ENCODE measurements around the gene SNX13.
A peak's percentile ranks its signal among the peaks of the same experiment; 100 is the strongest.

SNX13 gene, protein sequence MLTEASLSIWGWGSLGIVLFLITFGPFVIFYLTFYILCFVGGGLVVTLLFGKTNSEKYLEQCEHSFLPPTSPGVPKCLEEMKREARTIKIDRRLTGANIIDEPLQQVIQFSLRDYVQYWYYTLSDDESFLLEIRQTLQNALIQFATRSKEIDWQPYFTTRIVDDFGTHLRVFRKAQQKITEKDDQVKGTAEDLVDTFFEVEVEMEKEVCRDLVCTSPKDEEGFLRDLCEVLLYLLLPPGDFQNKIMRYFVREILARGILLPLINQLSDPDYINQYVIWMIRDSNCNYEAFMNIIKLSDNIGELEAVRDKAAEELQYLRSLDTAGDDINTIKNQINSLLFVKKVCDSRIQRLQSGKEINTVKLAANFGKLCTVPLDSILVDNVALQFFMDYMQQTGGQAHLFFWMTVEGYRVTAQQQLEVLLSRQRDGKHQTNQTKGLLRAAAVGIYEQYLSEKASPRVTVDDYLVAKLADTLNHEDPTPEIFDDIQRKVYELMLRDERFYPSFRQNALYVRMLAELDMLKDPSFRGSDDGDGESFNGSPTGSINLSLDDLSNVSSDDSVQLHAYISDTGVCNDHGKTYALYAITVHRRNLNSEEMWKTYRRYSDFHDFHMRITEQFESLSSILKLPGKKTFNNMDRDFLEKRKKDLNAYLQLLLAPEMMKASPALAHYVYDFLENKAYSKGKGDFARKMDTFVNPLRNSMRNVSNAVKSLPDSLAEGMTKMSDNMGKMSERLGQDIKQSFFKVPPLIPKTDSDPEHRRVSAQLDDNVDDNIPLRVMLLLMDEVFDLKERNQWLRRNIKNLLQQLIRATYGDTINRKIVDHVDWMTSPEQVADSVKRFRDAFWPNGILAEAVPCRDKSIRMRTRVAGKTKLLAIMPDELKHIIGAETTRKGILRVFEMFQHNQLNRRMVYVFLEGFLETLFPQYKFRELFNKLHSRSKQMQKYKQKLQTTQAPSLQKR

DNA sequence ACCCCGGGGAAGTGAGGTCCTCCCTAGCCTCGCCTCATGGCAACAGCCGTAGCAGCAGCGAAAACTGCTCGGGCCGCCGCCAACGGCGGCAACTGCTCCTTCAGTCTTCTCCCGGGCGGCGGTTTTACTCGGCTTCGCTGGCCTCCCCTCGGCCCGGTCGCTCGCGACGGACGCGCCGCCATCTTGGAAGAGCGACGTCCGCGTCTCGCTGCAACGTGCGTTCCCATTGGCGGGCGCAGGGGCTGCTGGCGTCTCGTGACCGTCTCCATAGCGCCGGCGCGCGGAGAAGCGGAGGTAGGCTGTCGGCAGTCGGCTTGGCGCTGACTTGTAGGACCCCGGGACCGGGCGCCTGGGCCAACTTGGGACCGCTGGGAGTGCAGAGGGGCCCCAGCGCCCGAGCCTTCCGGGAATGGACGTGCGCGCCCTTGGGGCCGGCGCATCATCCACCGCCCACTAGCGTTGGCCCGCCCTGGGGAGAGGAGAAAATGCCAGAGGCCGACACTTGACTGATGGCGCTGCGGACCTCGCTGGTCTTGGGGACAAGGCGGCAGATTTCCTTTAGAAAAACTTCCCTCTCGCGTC, at the start of gene SNX13:
Gene SNX13, minus strand, starts transcription at position 193 of the 582 bp plus-strand sequence. CDS start 199 bp downstream, outside the sequence.
- peak; percentile 87 for DNase-seq

DNA sequence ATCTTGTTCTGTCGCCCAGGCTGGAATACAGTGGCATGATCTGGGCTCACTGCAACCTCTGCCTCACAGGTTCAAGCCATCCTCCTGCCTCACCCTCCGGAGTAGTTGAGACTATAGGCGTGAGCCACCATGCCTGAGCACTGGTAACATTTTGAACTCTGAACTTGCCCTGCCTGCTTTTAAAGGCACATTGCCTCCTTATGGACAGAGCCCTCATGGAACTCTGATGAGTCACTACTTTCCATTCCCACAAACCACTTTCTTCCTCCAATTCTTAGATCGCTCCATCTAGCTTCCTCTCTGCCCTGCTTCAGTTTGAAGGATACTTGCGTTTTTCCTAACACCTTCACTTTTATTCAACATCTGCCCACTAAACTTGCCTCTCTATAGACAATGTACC, 49.3 kb upstream of the SNX13 start:
- no peak for DNase-seq

DNA sequence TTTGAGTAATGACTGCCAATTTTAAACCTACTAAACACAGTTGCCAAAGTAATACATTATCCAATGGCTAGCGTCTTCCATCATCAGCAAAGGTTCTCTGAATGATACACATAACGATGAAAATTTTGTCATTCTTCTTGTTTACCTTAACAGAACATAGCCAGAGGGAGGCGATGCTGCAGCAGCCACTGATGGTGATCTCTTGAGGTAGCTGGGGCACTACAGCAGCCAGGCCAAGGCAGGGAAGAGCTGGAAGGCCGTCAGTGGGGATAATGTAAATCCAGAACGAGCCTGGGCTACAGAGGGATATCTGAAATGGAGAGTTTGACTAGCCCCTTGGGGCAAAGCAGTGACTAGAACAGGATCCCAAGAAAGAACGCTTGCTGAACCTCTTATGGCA, 48.6 kb upstream of the SNX13 start:
- DNase-seq, result no peak

DNA sequence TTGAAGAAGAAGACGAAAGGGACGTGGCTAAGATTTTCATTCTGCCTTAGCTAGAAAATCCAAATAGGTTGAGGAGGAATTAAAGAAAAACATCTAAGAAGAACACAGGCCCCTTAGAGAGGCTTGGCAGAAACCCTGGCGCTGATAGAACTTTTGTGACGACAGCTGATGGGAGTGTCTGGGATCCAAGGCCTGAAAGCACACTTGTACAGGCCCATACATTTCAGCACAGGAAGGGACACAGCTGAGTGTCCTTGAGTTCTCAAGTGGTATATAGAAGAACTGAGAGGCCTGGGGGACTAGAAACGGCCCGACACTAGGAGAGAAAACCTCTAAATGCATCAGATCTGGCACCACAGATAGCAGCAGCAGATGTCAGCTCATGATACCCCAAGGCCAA, 47.8 kb upstream of the SNX13 start:
- no peak for DNase-seq

DNA sequence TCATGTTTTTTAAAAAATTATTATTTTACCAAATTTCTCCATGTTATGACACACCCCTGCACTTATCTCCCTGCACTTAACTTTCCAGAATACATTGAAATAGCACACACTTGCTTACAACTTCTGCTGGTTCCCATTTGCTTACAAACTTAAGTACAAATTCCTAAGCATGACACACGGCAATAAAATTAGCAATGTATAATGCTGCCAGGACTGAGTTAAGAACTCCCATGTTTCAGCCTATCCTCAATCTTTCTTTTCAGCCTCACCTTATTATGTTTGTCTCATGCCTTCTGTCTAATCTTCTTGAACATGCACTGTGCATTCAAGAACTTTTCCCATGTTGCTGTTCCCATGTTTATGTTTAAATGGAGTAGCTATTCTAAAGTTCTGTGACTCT, 46.6 kb upstream of the SNX13 start:
- no peak for DNase-seq

DNA sequence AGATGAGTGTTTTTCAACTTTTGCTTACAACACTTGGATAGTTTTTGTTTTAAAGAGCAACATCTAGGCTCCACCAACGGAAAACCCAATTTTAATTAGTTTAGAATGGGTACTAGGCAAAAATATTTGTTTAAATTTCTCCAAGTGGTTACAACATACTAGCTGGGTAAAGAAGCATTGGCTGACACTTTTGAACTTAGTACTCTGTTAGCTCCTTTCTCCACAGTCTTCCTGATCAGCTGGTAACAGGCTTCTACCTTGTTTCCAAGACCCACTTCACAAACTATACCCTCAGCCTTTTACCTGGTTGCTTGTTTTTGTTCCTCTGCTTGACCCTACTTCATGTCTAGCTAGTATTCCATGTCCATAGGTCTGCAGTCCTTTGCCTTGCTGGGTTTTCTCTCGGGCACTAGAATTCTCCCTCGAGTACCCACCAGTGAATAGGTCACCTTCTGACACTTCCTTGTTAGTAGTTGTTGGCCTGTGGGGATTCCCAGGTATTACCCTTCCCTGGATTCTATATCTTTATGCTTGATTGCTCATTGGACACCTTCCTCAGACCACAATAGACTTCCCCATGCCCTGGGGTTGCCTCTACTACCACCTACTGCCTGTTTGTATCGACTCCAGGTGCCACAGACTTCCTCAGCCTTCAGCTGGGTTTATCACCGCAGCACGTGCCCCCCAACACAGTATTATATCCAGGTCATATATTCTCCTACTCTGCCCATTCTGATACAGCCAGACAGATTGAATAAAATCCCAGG, 45.4 kb upstream of the SNX13 start:
- no peak for DNase-seq

DNA sequence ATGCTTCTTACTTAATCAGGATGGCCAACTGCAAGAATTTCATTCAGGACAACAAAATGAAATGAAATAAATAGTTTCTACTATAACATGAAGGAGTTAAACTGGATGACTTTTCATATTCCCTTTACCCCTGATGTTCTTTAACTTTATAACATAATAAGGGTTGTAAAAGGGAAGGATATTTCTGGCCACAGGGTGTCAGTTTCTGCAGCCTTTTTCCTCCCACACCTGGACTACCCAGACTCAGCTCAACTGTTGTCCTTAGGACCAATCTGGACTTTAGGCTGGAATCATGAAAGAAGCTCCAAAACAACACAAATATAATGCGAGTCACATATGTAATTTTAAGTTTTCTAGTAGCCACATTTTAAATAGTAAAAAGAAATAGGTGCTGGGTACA, 44.0 kb upstream of the SNX13 start:
- no peak for DNase-seq

DNA sequence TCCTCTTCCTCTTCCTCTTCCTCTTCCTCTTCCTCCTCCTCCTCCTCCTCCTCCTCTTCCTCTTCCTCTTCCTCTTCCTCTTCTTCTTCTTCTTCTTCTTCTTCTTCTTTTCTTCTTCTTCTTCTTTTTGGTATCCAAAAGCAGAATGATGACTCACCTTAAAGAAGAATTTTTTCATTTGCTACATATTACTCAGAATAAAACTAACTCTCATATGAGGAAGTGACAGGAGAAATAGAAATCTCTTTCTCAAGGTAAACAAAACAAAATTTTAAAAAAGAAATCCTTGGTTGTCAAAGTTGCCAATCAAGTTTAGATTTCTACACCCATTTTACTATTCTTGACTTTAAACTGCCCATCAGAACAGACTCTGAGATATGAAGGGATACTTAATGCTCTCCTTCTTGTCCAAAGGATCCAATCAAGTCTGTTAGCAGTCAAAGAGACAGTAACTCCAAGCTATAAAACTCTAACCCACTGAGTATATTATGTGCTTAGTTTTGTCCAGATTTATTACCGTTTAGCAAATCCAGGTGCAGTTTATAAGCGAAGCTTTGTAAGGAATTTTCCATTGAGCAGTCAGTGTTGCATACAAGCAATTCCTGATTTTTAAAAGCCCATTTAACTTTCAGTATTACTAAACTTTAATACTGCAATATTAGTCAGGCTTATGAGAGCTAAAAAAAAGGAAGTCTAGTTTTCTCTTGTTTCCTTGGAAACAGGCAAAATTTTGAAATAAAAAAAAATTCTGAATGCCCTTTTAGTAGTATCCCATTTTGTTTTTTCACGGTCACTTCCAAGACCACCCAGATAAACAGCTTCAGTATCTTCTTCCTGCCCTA, 43.1 kb upstream of the SNX13 start:
- DNase-seq, result no peak

DNA sequence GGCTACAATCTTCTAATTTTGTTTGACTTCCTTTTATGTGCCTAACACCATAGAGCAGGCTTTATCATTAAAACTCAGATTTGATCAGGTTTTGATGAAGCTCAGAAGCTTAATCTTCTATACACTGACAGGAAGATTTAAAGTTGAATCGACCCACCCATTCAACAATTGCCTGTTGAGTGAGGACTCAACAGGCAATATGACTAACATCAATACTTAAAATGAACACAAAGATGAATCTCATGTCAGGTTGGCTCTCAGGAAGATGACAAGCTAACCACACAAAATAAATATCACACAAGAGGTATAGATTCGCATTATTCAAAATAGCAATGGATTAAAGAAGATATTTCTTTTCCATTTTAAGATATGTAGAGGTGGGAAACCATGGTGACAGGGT, 36.7 kb upstream of the SNX13 start:
- DNase-seq, result no peak

DNA sequence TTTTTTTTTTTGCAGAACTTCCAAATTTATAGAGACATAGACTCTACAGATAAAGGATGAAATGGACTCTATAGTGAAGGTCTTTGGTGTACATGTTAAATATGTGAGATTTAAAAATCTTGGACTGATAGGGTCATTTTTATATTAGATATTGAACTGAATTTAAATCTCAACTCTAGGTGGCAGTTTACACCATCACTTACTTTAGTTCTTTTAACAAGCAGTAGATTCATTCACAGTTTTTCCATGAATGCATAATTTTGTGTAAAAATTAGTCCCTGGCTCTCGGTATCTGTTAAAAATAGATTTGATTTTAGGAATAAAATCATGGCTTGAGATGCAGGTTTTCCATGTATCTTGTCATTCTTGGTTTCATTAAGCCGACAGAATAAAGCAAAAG, 31.1 kb upstream of the SNX13 start:
- no peak for DNase-seq

DNA sequence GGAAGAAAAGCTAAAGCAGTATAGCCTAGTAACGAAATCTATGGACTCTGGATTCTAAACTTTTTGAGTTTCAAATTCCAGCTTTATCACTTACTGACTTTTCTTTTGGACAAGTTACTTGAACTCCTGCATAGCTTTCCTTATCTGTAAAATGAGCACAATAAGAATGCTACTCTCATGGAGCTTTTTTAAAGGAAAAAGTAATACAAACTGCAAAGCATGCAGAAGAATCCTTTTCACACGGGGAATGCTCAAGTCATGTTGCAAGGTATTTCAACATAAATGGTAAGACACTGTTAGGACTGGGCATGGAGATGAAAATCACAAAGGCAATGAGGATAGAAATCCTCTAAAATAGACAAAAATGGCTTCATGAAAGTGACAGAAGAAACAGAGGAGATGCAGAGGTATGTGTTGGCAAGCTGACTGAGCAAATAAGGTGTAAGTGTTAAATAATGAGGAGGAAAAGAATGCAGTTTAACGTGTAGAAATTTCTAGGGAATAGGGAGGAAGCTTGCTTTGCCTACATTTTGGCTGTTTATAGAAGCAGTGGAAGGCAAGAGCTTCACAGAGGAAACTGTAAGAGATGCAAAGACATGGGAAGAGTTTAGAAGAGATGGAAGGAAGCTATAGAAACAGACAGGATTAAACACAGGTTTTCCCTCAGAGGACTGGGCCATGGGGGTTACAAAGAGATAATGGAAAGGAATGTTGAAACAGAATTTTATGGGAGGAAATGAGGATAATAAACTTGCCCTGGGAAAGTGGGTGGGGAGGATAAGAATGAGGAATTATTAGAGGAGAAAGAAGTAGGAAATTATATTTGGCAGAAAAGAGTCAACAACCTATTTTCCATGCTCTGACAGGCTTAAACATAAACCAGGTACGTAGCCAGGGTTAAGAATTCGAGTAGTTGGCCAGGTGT, 28.8 kb upstream of the SNX13 start:
- DNase-seq, result no peak

DNA sequence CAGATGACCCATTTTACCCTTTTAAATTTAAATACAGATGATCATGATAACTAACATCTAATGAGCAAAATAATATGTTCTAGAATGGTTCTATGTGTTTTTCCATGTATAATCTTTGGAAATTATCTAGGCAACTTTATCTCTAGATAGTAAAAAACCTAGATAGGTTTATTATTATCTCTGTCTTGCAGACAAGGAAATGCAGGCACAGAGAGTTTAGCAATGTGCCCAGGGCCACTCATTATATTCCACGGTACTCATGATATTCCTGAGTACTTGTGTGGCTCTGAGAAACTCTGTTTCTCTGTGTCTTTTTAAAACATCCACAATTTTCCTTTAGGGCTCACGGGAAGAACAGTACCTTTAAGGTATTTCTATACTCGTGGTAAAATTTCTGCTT, 26.4 kb upstream of the SNX13 start:
- no peak for DNase-seq

DNA sequence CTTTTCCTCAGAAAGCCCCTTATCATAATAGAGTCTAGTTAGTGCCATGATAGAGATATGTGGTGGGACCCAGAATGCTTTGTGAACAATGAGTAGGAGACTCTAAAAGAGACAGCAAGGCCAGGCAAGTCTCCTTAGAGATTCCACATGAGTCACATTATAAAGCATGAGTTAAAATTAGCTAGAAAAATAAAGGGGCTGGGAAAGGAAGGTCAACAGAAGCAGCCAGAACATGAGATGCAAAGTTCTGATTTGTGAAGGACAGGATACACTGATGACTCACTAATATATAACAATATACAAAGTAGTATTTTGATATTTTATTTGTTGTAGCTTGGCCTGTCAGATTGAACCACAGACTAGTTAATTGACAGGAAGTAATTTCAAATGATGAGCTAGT, 25.3 kb upstream of the SNX13 start:
- no peak for DNase-seq

DNA sequence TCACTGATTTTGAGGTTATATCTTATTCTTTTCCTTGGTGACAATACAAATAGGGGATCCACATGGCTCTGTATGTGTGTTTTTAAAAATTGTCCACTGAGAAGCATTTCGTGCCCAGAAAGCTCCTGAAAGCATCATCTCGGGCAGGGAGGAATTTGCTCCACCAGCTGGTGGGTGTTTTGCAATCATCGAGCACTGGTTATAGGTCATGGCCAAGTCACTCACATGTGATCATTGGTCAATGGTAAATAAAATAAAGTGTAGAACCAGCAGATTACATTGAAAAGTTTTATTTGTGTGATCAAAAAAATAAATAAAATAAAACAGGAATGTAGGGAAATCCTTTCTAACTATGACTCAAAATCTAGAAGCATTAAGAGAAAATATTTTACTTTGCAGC, 23.0 kb upstream of the SNX13 start:
- no peak for DNase-seq

DNA sequence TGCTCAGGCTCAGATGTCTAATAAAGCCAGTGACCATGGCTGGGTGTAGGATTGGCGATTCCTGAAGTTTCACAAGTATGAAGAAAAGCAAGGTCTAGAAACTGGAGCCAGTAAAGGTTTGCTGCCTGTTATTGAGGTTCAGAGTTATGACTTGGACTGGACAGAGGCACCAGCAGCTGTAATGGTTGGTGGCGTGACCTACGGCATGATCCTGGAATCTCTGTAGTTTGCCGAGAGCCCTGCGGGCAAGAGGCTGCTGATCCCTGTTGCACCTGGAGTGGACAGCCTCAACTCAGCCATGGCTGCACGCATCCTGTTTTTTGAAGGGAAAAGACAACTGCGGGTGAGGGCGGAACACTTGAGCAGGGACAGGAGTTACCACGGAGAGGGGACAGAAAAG, 22.4 kb upstream of the SNX13 start:
- no peak for DNase-seq

DNA sequence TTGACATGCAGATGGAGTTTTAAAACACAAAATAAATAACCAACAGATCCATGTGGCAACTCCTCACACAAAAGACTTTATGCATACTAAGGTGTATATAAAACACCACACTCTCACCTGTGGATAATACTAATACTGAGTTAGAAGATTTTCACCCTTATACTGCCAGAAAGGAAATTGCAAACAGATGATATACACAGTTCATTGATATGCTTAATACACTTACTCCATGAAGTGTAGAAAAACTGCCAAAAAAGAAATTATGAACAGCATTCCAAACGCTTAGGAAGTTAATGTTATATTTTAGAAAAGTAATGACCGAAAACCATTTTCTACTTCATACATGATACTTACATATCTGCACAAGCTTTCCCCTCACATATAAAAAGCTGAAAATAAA, 17.6 kb upstream of the SNX13 start:
- no peak for DNase-seq

DNA sequence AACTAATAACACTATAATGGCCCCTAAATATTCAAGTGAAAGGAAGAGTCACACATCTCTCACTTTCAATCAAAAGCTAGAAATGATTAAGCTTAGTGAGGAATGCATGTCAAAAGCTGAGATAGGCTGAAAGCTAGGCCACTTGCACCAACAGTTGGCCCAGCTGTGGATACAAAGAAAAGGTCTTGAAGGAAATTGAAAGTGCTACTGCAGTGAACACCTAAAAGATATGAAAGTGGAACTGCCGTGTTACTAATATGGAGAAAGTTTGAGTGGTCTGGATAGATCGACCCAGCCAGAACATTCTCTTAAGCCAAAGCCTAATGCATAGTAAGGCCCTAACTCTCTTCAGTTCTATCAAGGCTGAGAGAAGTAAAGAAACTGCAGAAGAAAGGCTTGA, 12.1 kb upstream of the SNX13 start:
- DNase-seq, result no peak

DNA sequence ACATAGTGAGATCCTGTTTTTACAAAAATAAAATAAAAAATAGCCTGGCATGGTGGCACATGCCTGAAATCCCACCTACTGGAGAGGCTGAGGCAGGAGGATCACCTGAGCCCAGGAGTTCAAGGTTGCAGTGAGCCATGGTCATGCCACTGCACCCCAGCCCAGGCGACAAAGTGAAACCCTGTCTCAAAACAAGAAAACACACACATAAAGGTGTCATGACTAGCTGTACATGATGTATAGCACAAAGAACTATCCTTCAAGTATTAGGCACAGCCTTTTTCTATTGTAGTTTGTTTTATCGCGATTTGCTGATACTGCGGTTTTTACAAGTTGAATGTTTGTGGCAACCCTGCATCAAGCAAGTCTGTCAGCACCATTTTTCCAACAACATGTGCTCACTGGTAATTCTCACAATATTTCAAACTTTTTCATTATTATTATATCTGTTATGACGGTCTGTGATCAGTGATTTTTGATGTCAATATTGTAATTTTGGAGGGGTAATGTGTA, 11.5 kb upstream of the SNX13 start:
- DNase-seq, result no peak

DNA sequence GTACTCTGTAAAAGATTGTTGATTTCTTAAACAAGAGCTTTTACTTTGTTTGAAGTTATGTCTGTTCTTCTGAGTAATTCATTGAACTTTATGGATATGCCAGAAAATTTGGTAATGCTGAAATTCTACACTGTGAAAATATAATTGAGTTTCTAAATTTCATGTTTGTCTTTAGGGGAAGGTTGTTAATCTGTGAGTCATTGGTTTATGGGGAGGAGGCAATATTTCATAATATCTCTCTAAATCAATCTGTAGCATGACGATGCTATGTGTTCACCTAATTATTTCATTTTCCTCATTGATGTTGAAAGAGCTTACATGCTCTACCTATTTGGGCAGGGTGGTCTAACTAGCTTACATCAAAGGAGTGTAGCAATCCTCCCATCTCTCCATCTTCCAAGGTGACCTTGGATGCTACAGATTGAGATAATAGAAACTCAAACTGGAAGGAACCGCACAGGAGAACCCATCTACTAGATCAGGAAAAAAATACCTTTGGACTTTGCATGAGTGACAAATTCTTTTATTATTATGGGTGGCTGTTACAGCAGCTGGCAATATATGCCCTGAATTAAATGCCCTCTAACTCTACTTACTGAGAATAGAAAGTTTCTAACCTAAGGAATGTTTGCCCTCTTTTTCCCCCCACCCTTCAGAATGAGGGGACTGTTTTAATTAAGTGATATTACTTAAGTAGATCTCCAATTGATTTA, 8.4 kb upstream of the SNX13 start:
- DNase-seq, result no peak

DNA sequence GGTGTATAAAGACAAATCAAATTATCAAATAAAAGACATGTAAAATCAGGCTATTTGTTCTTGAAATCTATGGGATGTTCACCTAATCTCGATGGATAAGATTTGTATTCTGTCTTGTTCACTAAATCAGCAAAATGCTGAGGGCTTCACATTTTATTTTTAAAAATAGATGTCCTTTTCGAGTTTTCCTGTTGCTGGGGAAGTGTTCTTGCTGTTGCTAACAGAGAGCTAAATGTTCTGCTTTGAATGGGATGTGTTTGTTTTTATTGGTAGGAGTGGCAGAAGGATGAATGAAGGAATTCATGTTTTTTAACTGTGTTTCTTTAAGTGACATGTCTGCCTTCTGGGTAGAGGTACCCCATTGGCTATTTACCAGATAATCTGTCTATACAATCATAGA, 7.3 kb upstream of the SNX13 start:
- no peak for DNase-seq

Measured in NCI-H1930 (cell line).